ENCODE data around the gene TBRG1. TPM values are rescaled to one million over a fixed set of nuclear protein-coding genes. Genes with fewer than 3 reads are reported as not detected.

Gene TBRG1
- total RNA-seq, 2 donors from 2014 or later = 45.5 to 50.8 TPM

DNA sequence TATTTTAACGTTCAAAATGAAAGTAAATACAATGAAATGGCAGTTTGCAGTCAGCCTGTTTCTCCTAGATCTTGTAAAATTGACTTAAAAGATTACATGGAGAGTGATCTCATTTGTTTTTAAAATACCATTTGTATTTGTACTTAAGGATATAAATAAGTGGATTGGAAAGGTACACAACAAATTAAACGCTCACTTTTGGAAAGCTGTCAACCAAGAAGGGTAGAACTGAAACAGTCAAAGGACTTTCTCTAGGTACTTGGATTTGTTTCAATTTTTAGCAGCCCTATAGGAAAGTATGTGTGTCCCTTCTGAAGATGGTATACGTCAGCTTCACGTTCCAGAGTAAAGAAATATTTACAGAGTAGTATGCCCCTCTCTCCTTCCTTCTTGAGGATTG is 7.3 kb downstream of the TBRG1 start:
- no peak for DNase-seq
- Mint-ChIP-seq H3K27me3 (ENCODE audit: low read depth) (no peaks in the 10 kb centered on the region), H3K9me3 (no peaks in the 10 kb centered on the region), H3K4me1 (ENCODE audit: low read depth) (peaks cover 12% of the 10 kb centered on the region), H3K4me3 (no peak overlapping the region), H3K36me3 (ENCODE audit: insufficient read depth in 2 of 2) (peaks cover 14 to 20% of the 10 kb centered on the region in 2 donors), H3K27ac (no peak overlapping the region)
- no peak for ATAC-seq (replicated peaks in 1 of 2)

DNA sequence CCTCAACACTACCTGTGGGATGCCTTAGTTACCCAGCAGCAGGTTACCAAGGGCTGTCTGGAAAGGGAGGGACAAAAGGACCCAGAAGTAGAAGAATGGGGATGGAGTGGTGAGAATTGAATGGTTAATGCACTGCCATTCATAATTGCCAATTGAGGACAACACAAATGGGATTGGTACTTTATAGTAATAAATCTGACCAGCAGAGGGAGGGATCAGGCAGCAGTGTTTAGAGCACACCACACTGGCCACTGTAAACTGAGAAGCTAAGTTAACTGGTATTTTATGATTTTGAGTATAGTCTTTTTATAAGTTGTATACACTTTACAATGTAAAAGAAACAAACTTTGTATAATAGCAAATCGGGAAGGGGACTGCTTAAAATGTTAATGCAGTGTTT is 10.7 kb downstream of the TBRG1 start:
- no peak for DNase-seq
- H3K9me3 Mint-ChIP-seq = no peaks in the 10 kb centered on the region
- H3K27me3 Mint-ChIP-seq (ENCODE audit: low read depth) = no peaks in the 10 kb centered on the region
- no peak overlapping the region for H3K27ac Mint-ChIP-seq
- no peaks in the 10 kb centered on the region for H3K4me1 Mint-ChIP-seq (ENCODE audit: low read depth)
- no peak for ATAC-seq (replicated peaks in 1 of 2)
- peaks cover 12 to 18% of the 10 kb centered on the region in 2 donors for H3K36me3 Mint-ChIP-seq (ENCODE audit: insufficient read depth in 2 of 2)
- no peak overlapping the region for H3K4me3 Mint-ChIP-seq

DNA sequence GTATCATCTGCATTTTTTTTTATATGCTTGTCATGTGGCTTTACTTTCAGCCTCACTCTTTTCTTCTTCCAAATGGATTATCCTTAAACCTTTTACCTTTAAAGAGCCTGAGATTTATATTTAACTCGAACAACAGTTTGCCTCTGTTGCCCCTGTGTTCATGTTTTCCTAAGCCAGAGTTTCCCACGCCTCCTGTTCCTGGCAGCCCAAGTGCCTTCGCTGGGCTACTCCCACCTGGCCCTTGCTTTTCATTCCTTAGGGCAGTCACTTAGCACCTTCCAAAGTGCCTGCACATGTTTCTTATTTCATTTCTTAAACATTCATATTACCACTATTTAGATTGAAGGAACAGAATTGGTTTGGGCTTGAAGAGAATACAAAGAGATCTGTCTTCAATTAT is 13.3 kb downstream of the TBRG1 start:
- no peaks in the 10 kb centered on the region for H3K4me1 Mint-ChIP-seq (ENCODE audit: low read depth)
- no peaks in the 10 kb centered on the region for H3K27me3 Mint-ChIP-seq (ENCODE audit: low read depth)
- peak overlapping the region; percentile 62 for H3K27ac Mint-ChIP-seq
- ATAC-seq (replicated peaks in 1 of 2) = no peak
- no peak for DNase-seq
- no peak overlapping the region for H3K4me3 Mint-ChIP-seq
- no peaks in the 10 kb centered on the region for H3K9me3 Mint-ChIP-seq
- peaks cover 5 to 18% of the 10 kb centered on the region in 2 donors for H3K36me3 Mint-ChIP-seq (ENCODE audit: insufficient read depth in 2 of 2)

DNA sequence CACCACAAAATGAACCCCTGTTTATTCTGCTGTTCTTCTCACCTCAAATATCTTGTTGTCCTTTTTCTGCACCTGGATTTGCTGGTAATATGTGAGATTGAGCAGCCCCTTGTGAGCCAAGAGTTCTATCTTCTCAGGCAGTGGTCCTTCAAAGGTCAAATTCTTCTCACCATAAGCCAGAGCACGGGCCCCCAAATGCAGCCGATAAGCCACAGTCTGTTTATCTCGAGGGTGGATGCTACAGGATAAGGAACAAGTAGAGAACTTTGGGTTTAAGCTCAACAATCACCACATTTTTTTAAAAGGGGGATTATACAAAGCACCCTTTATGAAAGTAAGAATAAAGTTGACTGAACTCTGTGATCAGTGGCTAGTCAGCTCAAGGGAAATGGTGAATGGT is 15.8 kb downstream of the TBRG1 start:
- H3K27ac Mint-ChIP-seq = no peak overlapping the region
- no peaks in the 10 kb centered on the region for H3K9me3 Mint-ChIP-seq
- ATAC-seq (replicated peaks in 1 of 2) (no peak), DNase-seq (no peak)
- H3K27me3 Mint-ChIP-seq (ENCODE audit: low read depth) = no peaks in the 10 kb centered on the region
- H3K4me1 Mint-ChIP-seq (ENCODE audit: low read depth) = no peaks in the 10 kb centered on the region
- no peak overlapping the region for H3K4me3 Mint-ChIP-seq
- H3K36me3 Mint-ChIP-seq (ENCODE audit: insufficient read depth in 2 of 2) = peaks cover 2 to 14% of the 10 kb centered on the region in 2 donors

DNA sequence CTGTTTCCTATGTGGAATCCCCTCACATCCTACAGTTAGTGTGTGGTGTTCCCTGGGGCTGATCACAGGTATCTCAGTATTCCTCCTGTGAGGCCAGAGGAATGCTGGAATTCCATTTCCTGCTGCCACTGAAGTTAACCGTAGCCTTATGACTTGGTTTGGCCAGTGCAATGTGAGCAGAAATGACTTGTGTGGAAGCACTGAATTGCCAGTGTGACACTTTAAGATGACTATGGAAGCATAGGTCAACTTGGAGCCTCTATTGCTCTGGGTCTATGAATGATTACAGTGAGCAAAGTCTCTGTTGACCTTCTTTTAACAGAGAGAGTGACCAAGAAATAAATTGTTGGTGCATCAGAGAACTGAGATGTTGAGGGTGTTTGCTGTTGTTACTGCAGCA is 16.5 kb downstream of the TBRG1 start:
- Mint-ChIP-seq H3K4me3 (no peak overlapping the region), H3K27me3 (ENCODE audit: low read depth) (no peaks in the 10 kb centered on the region), H3K9me3 (no peaks in the 10 kb centered on the region), H3K27ac (no peak overlapping the region), H3K36me3 (ENCODE audit: insufficient read depth in 2 of 2) (peaks cover 2 to 12% of the 10 kb centered on the region in 2 donors), H3K4me1 (ENCODE audit: low read depth) (no peaks in the 10 kb centered on the region)
- DNase-seq (no peak), ATAC-seq (replicated peaks in 1 of 2) (no peak)

DNA sequence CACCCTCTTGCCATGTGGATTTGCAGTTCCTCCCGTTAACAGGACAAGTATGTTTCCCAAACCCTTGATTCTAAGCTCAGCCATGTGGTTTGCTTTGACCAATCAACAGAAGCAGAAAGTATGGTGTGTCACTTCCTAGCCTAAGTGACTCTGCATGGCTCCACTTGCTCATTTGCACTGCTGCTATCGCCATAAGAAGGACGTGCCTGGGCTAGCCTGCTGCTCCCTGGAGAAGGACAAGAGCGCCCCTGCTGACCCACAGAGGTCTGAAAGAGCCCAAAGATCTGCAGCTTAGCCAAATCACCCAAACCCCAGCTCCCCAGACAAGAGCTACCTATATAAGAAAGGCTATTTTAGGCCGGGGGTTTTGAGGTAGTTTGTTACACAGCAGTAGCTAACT is 18.0 kb downstream of the TBRG1 start:
- DNase-seq (no peak), ATAC-seq (replicated peaks in 1 of 2) (no peak)
- H3K27me3 Mint-ChIP-seq (ENCODE audit: low read depth) = no peaks in the 10 kb centered on the region
- H3K9me3 Mint-ChIP-seq = no peaks in the 10 kb centered on the region
- no peaks in the 10 kb centered on the region for H3K4me1 Mint-ChIP-seq (ENCODE audit: low read depth)
- peaks cover 2 to 12% of the 10 kb centered on the region in 2 donors for H3K36me3 Mint-ChIP-seq (ENCODE audit: insufficient read depth in 2 of 2)
- H3K4me3 Mint-ChIP-seq = no peak overlapping the region
- no peak overlapping the region for H3K27ac Mint-ChIP-seq

DNA sequence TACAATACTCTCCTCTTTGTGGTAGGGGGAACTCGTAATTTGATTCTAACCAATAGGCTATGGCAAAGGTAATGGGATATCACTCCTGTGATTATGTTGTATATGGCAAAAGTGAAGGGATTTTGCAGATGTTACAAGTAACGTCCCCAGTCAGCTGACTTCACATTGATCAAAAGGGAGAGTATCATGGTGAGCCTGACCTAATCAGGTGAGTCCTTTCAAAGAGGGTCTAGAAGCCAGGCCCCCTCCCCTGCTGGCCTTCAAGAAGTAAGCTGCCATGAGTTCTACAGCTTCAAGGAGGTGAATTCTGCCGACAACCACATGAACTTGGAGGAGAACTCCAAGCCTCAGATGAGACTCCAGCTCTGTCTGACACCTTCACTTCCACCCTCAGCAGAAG is 20.0 kb downstream of the TBRG1 start:
- Mint-ChIP-seq H3K27ac (no peak overlapping the region), H3K9me3 (no peaks in the 10 kb centered on the region), H3K4me1 (ENCODE audit: low read depth) (no peaks in the 10 kb centered on the region), H3K27me3 (ENCODE audit: low read depth) (no peaks in the 10 kb centered on the region), H3K4me3 (no peak overlapping the region), H3K36me3 (ENCODE audit: insufficient read depth in 2 of 2) (peaks cover 0 to 3% of the 10 kb centered on the region in 2 donors)
- no peak for ATAC-seq (replicated peaks in 1 of 2)
- DNase-seq = no peak

DNA sequence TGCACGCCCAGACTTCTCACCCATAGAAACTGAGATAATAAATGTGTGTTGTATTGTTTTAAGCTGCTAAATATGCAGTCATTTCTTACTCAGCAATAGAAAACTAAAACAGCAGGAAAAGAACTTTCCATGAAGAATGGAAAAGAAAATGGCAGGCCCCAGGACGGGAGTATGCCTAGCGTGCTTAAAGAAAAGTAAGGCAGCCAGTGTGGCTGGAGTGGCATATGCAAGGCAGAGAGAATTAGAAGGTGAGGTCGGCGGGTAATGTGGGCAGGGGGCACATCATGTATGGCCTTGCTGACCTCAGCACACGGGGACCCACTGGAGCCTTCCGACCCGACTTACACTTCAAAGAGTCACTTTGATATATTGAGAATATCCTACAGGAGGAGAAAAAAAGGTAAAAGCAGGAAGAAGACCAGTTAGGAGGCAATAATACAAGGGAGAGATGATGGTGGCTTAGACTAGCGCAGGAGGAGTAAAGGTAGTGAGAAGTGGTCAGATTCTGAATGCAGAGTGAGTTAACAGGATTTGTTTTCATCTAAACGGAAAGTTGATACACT is 20.5 kb downstream of the TBRG1 start:
- no peak overlapping the region for H3K4me3 Mint-ChIP-seq
- H3K27me3 Mint-ChIP-seq (ENCODE audit: low read depth) = no peaks in the 10 kb centered on the region
- no peak for DNase-seq
- H3K36me3 Mint-ChIP-seq (ENCODE audit: insufficient read depth in 2 of 2) = peaks cover 0 to 3% of the 10 kb centered on the region in 2 donors
- no peak overlapping the region for H3K27ac Mint-ChIP-seq
- H3K4me1 Mint-ChIP-seq (ENCODE audit: low read depth) = no peaks in the 10 kb centered on the region
- no peaks in the 10 kb centered on the region for H3K9me3 Mint-ChIP-seq
- ATAC-seq (replicated peaks in 1 of 2) = no peak

DNA sequence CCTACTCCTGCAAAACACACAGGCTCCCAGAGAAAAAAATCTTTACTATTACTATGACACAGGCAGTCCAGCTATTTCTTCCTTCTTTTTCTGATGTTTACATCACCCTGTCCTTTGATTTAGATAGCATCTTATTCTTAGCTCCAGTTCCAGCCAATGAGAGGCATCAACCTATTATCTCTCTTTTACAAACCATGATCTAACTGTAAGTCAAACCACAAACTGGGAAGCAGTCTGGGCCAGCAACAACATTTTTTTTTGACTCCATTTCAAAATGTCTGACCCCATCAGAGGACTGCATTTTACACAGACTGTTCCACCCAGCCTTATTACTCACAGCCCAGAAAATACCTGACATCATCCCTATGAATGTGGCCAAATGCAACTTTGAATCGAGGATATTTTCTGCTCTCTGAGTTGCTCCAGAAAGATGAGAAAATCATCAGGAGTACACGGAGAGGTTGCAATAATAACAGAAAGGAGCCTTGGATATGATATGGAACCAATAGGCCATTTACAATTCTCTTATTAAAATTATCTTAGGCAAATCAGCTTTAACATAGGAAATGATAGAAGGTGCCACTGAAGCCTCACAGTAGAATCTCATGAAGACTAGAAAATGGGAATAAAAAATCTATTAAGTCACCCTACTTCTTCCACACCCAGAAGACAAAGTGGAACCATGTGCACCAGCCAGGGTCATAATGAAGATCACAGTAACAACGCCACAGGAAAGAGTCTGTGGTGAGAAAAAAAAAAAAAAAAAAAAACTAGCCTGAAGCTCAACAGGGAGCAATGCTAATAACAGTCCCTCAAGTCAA is 21.2 kb downstream of the TBRG1 start:
- Mint-ChIP-seq H3K4me3 (no peak overlapping the region), H3K36me3 (ENCODE audit: insufficient read depth in 2 of 2) (peaks cover 0 to 3% of the 10 kb centered on the region in 2 donors), H3K27me3 (ENCODE audit: low read depth) (no peaks in the 10 kb centered on the region), H3K27ac (no peak overlapping the region), H3K4me1 (ENCODE audit: low read depth) (no peaks in the 10 kb centered on the region), H3K9me3 (no peaks in the 10 kb centered on the region)
- ATAC-seq (replicated peaks in 1 of 2) (no peak), DNase-seq (no peak)

DNA sequence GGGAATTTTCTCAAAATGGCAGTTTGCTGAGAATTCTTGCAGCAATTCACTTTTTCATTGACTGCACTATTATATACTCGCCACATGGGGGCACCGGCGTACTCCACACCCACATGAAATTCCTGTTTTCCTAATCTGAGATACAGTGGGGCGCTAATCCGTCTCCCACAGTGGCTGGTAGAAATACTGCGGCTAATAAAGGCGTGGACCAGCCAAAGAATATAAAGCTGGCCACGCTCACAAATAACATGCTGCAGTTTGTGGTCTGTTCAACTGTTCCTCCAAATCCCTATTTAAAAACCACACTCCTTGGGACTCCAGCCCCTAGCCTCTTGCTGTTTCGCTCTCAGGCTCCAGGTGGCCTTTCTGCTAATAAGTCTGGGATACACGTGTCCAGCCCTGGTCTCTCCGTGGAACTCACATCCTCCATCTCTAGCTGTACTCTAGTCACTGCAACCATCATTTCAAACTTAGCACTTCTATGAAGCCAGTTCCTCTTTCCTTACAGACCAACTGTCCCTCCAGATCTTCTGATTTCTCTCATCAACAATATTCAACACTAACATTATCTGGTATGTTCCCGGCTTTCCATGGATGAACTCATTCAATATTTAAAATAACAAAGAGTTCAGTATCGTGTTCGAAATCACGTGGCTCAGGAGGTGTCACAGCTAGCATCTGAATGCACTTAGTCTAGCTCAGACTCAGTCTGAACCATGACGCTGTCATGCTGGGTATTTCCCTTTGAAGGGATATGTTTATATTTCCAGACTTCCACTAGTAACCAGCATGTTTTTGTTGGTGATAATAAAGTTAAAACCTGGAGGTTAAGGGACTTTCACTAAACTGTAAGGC is 22.0 kb downstream of the TBRG1 start:
- ATAC-seq (replicated peaks in 1 of 2) = peak in 1 of 2 donors; percentile 39
- Mint-ChIP-seq H3K27me3 (ENCODE audit: low read depth) (no peaks in the 10 kb centered on the region), H3K27ac (no peak overlapping the region), H3K36me3 (ENCODE audit: insufficient read depth in 2 of 2) (peaks cover 0 to 3% of the 10 kb centered on the region in 2 donors), H3K4me3 (no peak overlapping the region), H3K4me1 (ENCODE audit: low read depth) (no peaks in the 10 kb centered on the region), H3K9me3 (no peaks in the 10 kb centered on the region)
- peak; percentile 2 to 6 for DNase-seq

DNA sequence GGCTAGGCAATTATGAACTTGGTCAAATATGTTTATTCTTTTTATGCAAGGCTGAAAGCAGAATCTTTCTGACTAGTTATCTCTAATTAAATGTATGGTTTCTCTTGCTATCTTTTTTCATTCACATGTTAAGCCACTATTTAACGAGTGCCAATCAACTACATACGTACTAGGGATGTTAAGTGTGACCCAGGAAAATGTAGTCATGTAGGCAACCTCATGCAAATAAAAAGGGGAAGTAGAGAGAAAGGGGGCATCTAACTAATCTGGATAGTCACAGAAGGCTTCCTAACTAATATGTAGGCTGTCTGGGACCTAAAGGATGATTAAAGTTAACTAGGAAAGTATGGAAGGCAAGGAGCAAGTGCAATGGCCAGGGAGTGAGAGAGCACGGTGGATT is 23.5 kb downstream of the TBRG1 start:
- no peaks in the 10 kb centered on the region for H3K36me3 Mint-ChIP-seq (ENCODE audit: insufficient read depth in 2 of 2)
- no peak overlapping the region for H3K4me3 Mint-ChIP-seq
- DNase-seq (no peak), ATAC-seq (replicated peaks in 1 of 2) (no peak)
- H3K27ac Mint-ChIP-seq = no peak overlapping the region
- H3K9me3 Mint-ChIP-seq = no peaks in the 10 kb centered on the region
- H3K4me1 Mint-ChIP-seq (ENCODE audit: low read depth) = no peaks in the 10 kb centered on the region
- no peaks in the 10 kb centered on the region for H3K27me3 Mint-ChIP-seq (ENCODE audit: low read depth)

DNA sequence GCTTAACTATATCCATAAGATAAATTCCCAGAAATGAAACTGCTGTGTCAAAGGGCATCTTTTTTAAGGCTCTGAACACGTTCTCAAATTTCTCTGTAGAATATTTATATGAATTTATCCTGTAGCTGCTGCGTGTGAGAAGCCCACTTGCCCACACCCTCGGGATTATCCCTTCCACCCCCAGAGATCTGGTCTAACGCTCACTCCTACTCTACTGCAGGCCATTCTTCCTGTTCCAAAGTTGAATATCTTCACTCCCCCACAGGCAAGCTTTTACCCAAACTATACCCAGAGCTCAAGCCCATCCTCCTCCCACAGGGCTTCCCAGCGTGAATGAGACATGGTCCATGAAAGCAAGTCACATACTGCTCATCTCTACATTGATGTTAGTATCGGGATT is 25.9 kb downstream of the TBRG1 start:
- no peak overlapping the region for H3K27ac Mint-ChIP-seq
- peaks cover 0 to 2% of the 10 kb centered on the region in 2 donors for H3K36me3 Mint-ChIP-seq (ENCODE audit: insufficient read depth in 2 of 2)
- H3K9me3 Mint-ChIP-seq = no peaks in the 10 kb centered on the region
- no peaks in the 10 kb centered on the region for H3K27me3 Mint-ChIP-seq (ENCODE audit: low read depth)
- H3K4me3 Mint-ChIP-seq = no peak overlapping the region
- ATAC-seq (replicated peaks in 1 of 2) (no peak), DNase-seq (no peak)
- no peaks in the 10 kb centered on the region for H3K4me1 Mint-ChIP-seq (ENCODE audit: low read depth)
